HG03025 (cell line): ENCODE results near the gene SPEG.

Experiments
- ATAC-seq: cut with Tn5 transposase; IDR thresholded peaks from one replicate; pipeline ENCODE4 v1.9.1; 2021; ENCODE audit warnings: mild to moderate bottlenecking, moderate library complexity; ENCODE audit not compliant: unreplicated experiment, low FRiP score

SPEG gene

GRCh38 chr2:219441451-219442255 lies 7.0 kb downstream of the SPEG start:
- ATAC-seq, result no peak

- ATAC-seq, result no peak
Measured at GRCh38 chr2:219442256-219443015, 7.8 kb downstream of the SPEG start.

GRCh38 chr2:219443016-219443696 lies 8.5 kb downstream of the SPEG start:
- ATAC-seq, result no peak

GRCh38 chr2:219443697-219444023 lies 9.0 kb downstream of the SPEG start:
- no peak for ATAC-seq

GRCh38 chr2:219444566-219445091 lies 10.0 kb downstream of the SPEG start:
- no peak for ATAC-seq

- ATAC-seq, result no peak
Measured at GRCh38 chr2:219445220-219445640, 10.6 kb downstream of the SPEG start.

- no peak for ATAC-seq
Measured at GRCh38 chr2:219446101-219446504, 11.5 kb downstream of the SPEG start.

GRCh38 chr2:219446689-219447088 lies 12.0 kb downstream of the SPEG start:
- no peak for ATAC-seq

GRCh38 chr2:219447242-219448098 lies 12.8 kb downstream of the SPEG start:
- ATAC-seq, result no peak

- ATAC-seq, result no peak
Measured at GRCh38 chr2:219448099-219448775, 13.6 kb downstream of the SPEG start.

GRCh38 chr2:219448776-219449341 lies 14.2 kb downstream of the SPEG start:
- no peak for ATAC-seq

GRCh38 chr2:219449609-219450008 lies 15.0 kb downstream of the SPEG start:
- ATAC-seq, result no peak

- no peak for ATAC-seq
Measured at GRCh38 chr2:219451661-219452360, 17.2 kb downstream of the SPEG start.

- no peak for ATAC-seq
Measured at GRCh38 chr2:219452361-219453317, 18.0 kb downstream of the SPEG start.

GRCh38 chr2:219453671-219454590 lies 19.3 kb downstream of the SPEG start:
- ATAC-seq, result no peak

GRCh38 chr2:219455581-219455980 lies 20.9 kb downstream of the SPEG start:
- no peak for ATAC-seq
